OCI-LY1 (cell line): ENCODE data around the gene IFI44L.

ENCODE experiments used
- EZH2 ChIP-seq: fragments of 200-600 bp; sonication (generic), shearing (Covaris generic); IDR thresholded peaks from 2 replicates; pipeline ENCODE4 v1.8.0; 2017; ENCODE audit warnings: borderline replicate concordance, mixed run types, mild to moderate bottlenecking, antibody characterized with exemption, low read length, moderate library complexity, mixed read lengths
- TF ChIP-seq, protein P1 (sequence below): fragments of 200-600 bp; sonication (generic), shearing (Covaris generic); IDR thresholded peaks from 2 replicates; pipeline ENCODE4 v1.5.1; 2017; ENCODE audit warnings: mild to moderate bottlenecking, antibody characterized with exemption, low read length, moderate library complexity, mixed read lengths

- TF ChIP-seq, protein P1, sequence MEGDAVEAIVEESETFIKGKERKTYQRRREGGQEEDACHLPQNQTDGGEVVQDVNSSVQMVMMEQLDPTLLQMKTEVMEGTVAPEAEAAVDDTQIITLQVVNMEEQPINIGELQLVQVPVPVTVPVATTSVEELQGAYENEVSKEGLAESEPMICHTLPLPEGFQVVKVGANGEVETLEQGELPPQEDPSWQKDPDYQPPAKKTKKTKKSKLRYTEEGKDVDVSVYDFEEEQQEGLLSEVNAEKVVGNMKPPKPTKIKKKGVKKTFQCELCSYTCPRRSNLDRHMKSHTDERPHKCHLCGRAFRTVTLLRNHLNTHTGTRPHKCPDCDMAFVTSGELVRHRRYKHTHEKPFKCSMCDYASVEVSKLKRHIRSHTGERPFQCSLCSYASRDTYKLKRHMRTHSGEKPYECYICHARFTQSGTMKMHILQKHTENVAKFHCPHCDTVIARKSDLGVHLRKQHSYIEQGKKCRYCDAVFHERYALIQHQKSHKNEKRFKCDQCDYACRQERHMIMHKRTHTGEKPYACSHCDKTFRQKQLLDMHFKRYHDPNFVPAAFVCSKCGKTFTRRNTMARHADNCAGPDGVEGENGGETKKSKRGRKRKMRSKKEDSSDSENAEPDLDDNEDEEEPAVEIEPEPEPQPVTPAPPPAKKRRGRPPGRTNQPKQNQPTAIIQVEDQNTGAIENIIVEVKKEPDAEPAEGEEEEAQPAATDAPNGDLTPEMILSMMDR: no peak
- no peak for TF ChIP-seq EZH2
Measured at GRCh38 chr1:78599294-78599693, 21.0 kb upstream of the IFI44L start.
